ENCODE measurements around the gene TENT5A.

TENT5A gene

GRCh38 chr6:81700414-81700813, 52.1 kb downstream of the TENT5A start:
- DNase-seq (ENCODE audit: low read depth): no peak
- H3K4me3 ChIP-seq (ENCODE audit: low read depth, low read length): no peak overlapping the region
- no peak for TF ChIP-seq CTCF (conservative IDR thresholded peaks at IDR 0.05; ENCODE audit: low read depth, low read length)

- no peak overlapping the region for H3K4me3 ChIP-seq (ENCODE audit: low read depth, low read length)
- peak; percentile 49 for DNase-seq (ENCODE audit: low read depth)
- TF ChIP-seq CTCF (conservative IDR thresholded peaks at IDR 0.05; ENCODE audit: low read depth, low read length): no peak
Measured at GRCh38 chr6:81697559-81697958, 54.9 kb downstream of the TENT5A start.

- peak; percentile 58 for DNase-seq (ENCODE audit: low read depth)
- no peak for TF ChIP-seq CTCF (conservative IDR thresholded peaks at IDR 0.05; ENCODE audit: low read depth, low read length)
- H3K4me3 ChIP-seq (ENCODE audit: low read depth, low read length): no peak overlapping the region
Measured at GRCh38 chr6:81696524-81696923, 56.0 kb downstream of the TENT5A start.
